Coronary artery (tissue), 2 donors: Measurements from ENCODE around the gene CALY.

Source experiments
- DNase-seq: peaks from one replicate; pipeline ENCODE4 v3.0.0-alpha.2; 2017; ENCODE audit warnings: low spot score
- H3K27ac ChIP-seq, 2 donors: fragments of 200-600 bp; sonication (generic); one replicate each; pipeline ENCODE4 v1.5.1; 2016 to 2019
- H3K4me3 ChIP-seq: fragments of 200-600 bp; sonication (generic); 2 replicates; pipeline ENCODE4 v1.5.1; 2016; ENCODE audit warnings: mild to moderate bottlenecking, moderate library complexity
- TF ChIP-seq, protein P1 (sequence below): fragments of 200-600 bp; sonication (generic); IDR thresholded peaks from one replicate; pipeline ENCODE4 v1.5.1; 2019; ENCODE audit warnings: antibody characterized with exemption

Gene CALY

DNA sequence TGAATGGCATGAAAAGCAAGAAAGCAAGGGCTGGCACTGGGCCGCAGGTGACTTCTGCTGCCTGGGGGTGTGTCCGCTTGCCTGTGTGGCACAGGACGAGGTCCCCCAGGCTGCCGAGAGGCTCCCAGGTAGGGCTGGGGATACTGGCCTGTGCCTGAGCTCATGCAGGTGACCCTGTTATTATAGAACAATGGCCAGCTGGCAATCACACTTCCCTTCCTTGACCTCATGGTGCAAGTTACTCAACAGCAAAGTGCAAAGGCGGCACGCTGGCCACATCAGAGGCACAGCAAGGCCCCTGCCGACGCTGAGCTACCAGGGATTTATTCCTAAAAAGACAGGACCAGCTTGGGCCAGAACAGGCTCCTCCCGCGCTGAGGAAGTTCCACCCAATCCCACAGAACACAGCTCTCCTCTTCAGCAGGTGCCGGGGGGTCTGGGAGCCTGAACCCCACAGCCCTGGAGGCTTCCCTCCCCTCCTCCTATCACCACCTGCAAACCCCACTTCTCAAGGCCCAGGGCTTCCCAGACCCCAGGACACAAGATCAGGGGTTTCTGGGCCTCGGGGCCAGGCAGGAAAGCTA lies 58.6 kb downstream of the CALY start:
- H3K4me3 ChIP-seq = no peak overlapping the region
- TF ChIP-seq, protein P1, sequence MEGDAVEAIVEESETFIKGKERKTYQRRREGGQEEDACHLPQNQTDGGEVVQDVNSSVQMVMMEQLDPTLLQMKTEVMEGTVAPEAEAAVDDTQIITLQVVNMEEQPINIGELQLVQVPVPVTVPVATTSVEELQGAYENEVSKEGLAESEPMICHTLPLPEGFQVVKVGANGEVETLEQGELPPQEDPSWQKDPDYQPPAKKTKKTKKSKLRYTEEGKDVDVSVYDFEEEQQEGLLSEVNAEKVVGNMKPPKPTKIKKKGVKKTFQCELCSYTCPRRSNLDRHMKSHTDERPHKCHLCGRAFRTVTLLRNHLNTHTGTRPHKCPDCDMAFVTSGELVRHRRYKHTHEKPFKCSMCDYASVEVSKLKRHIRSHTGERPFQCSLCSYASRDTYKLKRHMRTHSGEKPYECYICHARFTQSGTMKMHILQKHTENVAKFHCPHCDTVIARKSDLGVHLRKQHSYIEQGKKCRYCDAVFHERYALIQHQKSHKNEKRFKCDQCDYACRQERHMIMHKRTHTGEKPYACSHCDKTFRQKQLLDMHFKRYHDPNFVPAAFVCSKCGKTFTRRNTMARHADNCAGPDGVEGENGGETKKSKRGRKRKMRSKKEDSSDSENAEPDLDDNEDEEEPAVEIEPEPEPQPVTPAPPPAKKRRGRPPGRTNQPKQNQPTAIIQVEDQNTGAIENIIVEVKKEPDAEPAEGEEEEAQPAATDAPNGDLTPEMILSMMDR = no peak
- H3K27ac ChIP-seq = peak overlapping the region in 1 of 2 donors; percentile 7
- DNase-seq = no peak

DNA sequence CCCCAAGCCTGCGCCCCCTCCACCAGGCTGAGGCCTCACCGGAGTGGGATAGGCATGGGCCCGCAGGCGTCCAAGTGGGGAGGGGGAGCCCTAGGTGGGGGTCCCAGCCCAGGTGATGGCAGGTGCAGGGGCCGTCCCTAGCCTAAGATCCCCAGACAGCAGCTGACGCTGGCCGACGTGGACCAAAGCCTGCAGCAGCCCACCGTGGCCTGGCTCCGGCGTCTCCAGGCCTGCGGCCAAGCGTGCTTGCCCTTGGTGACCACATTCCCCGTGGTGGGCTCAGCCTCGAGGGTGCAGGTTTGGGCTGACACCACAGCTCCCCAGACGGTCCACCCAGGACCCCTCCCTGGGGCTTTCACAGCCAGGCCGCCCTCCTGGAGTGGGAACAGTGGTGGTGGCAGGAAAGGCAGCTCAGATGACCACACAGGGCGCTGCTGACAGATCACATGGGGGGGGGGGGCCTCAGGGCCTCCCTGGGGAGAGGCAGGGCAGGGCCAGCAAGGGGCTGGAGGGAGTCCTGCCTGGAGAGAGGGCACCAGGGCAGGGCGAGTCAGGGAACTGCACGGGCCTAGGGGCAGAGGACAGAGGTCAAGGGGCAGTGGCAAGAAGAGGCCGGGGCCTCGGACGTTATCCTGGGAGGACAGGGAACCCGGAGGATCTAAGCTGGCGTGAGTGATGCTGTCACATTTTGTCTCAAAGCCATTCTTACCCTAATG lies 59.3 kb downstream of the CALY start:
- H3K27ac ChIP-seq = no peak overlapping the region
- DNase-seq = no peak
- H3K4me3 ChIP-seq = no peak overlapping the region
- TF ChIP-seq, protein P1 = no peak

DNA sequence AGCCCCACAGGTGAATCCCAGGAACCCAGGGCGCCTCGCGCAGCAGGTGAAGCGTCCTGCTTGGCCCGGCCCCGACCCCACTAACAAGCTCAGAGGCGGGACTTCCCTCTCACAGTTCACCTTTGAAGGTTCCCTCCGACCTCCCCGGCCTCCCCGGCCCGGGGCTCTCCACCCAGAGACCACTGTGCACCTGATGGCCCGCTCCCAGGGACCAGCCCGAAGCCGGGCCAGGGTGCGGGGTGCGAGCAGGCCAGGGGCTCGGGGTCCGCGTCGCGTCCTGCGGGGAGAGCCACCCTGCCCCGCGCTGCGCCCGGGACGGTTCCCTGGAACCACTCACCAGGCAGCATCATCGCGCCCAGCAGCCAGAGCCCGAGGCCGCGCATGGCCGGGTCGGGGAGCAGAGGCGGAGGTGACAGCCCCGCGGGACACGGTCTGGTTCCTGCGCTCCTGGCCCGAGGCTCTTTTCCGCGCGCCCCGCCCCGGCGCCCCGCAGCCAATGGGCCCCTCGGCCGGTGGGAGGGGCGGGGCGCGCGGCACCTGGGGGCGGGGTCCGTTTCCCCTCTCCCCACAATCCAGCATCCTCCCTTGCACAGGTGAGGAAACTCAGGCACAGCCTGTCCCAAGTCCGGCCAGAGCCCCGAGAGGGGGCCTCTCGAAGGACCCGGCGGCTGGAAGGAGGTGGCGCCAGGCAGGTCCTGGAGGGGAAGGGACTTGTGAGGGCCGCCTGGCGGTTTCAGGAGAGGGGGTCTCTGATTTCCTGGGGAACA lies 60.1 kb downstream of the CALY start, which contains the start of gene ADAM8:
Gene ADAM8, minus strand, starts transcription at position 434 of the 767 bp plus-strand sequence. Its CDS starts 51 bp downstream, at position 383.
- Histone ChIP-seq H3K27ac (no peak within 1 kb of the TSS), H3K4me3 (peak within 1 kb of the TSS; percentile 33)
- DNase-seq = no peak
- TF ChIP-seq, protein P1 = no peak

DNA sequence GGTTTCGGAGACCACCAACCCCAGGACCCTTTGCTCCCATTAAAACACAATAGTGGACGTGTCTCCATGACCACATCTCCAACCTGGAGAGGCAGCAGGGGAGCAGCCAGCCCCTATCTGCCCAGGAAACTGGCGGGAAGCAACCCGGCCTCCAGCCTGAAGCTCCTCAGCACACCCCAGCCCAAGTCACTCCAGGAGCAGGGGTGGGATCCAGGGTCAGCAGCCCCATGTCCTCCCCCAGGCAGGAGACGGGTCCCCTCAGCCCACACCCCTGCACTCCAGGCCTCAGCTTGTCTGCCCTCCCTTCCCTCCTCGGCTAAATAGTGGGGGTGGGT lies 60.6 kb downstream of the CALY start:
- DNase-seq = no peak
- TF ChIP-seq, protein P1 = no peak
- peak overlapping the region; percentile 33 for H3K4me3 ChIP-seq
- H3K27ac ChIP-seq = no peak overlapping the region

GRCh38 chr10:133275684-133276092 lies 61.0 kb downstream of the CALY start:
- DNase-seq = no peak
- no peak overlapping the region for H3K27ac ChIP-seq
- H3K4me3 ChIP-seq = no peak overlapping the region
- TF ChIP-seq, protein P1 = no peak

DNA sequence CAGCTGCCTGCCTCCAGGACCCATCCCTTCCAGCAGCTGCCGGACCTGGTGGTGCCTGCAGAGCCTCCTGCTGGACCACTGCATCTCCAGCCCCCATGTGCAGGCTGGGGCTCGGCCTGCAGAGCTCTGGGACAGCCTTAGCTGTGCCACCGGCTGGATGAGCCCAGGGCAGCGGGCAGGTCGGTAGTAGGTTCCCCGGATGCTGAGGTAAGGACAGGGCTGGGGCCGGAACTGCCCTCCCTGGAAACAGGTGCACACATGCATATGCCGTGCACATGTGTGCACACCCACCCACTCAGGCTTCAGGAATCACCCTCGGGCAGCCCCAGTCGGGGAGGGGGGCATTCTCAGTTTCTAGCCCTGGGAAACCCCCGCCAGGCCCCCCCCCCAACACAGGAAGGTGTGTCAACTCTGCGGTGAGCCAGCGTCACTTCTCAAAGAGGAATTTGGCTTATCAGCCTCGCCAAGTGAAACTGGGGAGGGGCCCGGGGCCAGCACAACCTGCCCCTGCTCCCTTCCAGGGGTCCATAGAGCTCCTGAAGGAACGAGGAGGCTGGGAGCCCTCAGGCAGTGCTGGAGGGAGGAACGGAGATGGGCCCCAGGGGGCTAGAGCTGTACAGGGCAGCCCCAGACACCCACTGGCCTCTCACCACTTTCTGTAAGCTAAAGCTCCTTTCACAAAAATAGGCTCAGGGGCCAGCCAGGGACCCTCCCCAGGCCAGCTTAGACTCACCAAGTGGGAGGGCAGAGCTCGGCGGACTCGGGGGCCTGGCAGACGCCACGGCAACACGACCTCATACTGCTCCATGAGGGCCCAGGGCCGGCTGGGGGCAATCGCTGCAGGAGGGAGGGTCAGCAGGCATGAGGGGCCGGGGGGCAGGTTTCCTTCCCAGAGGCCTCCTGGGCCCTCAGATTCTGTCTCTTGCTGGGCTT lies 61.7 kb downstream of the CALY start:
- TF ChIP-seq, protein P1 = no peak
- no peak overlapping the region for H3K27ac ChIP-seq
- DNase-seq = no peak
- H3K4me3 ChIP-seq = no peak overlapping the region
